ENCODE results near the gene KRT17.

GRCh38 chr17:41585301-41586056 lies 38.9 kb downstream of the KRT17 start:
- TF ChIP-seq CTCF (IDR thresholded peaks at IDR 0.05; ENCODE audit: poor library complexity, severe bottlenecking) (no peak), POLR2AphosphoS5 (IDR thresholded peaks at IDR 0.05) (no peak)

All from neural cell (in vitro differentiated cells).